ENCODE results near the gene ACIN1.
A peak's percentile ranks its signal among the peaks of the same experiment; 100 is the strongest.

Gene ACIN1

GRCh38 chr14:23056956-23057756 is 37.8 kb downstream of the ACIN1 start, which contains the start of gene CDH24:
Gene CDH24 (minus strand): TSS chr14:23057520. CDS start chr14:23055733, 1,787 bp downstream.
- DNase-seq (ENCODE audit: low read depth, low spot score), result no peak
- Histone ChIP-seq H3K9me3 (ENCODE audit: low read depth, low read length) (no peaks in the 10 kb centered on the region), H3K9ac (ENCODE audit: insufficient read length) (peak within 1 kb of the TSS; percentile 67), H3K27ac (peak within 1 kb of the TSS; percentile 68; the same call in 1 of the 2 replicates), H3K36me3 (ENCODE audit: insufficient read depth, low read length) (peaks cover 27% of the 10 kb centered on the region), H3K4me3 (peak within 1 kb of the TSS; percentile 87)
- TF ChIP-seq POLR2AphosphoS5 (IDR thresholded peaks at IDR 0.05; ENCODE audit: borderline replicate concordance, low read depth, low read length) (no peak), EZH2 (IDR thresholded peaks at IDR 0.05) (no peak), FOXP2 (optimal IDR thresholded peaks at IDR 0.05; ENCODE audit: control extremely low read depth, extremely low read length, insufficient read depth) (no peak)

GRCh38 chr14:23056145-23056955 is 38.6 kb downstream of the ACIN1 start:
- Histone ChIP-seq H3K9me3 (ENCODE audit: low read depth, low read length) (no peaks in the 10 kb centered on the region), H3K4me3 (peak overlapping the region; percentile 87), H3K9ac (ENCODE audit: insufficient read length) (peak overlapping the region; percentile 67), H3K36me3 (ENCODE audit: insufficient read depth, low read length) (peaks cover 23% of the 10 kb centered on the region), H3K27ac (no peak overlapping the region)
- no peak for DNase-seq (ENCODE audit: low read depth, low spot score)
- TF ChIP-seq EZH2 (IDR thresholded peaks at IDR 0.05) (no peak), FOXP2 (optimal IDR thresholded peaks at IDR 0.05; ENCODE audit: control extremely low read depth, extremely low read length, insufficient read depth) (no peak), POLR2AphosphoS5 (IDR thresholded peaks at IDR 0.05; ENCODE audit: borderline replicate concordance, low read depth, low read length) (no peak)

- H3K36me3 ChIP-seq (ENCODE audit: insufficient read depth, low read length), result peaks cover 16% of the 10 kb centered on the region
- H3K9me3 ChIP-seq (ENCODE audit: low read depth, low read length), result no peaks in the 10 kb centered on the region
- TF ChIP-seq EZH2 (IDR thresholded peaks at IDR 0.05), result no peak
- no peak for TF ChIP-seq FOXP2 (optimal IDR thresholded peaks at IDR 0.05; ENCODE audit: control extremely low read depth, extremely low read length, insufficient read depth)
- TF ChIP-seq POLR2AphosphoS5 (IDR thresholded peaks at IDR 0.05; ENCODE audit: borderline replicate concordance, low read depth, low read length), result no peak
- H3K27ac ChIP-seq, result no peak overlapping the region
- DNase-seq (ENCODE audit: low read depth, low spot score), result no peak
- H3K4me3 ChIP-seq, result no peak overlapping the region; the same call in 1 of the 2 replicates
- no peak overlapping the region for H3K9ac ChIP-seq (ENCODE audit: insufficient read length)
Measured at GRCh38 chr14:23055621-23056144, 39.3 kb downstream of the ACIN1 start.

- DNase-seq (ENCODE audit: low read depth, low spot score), result no peak
- no peaks in the 10 kb centered on the region for H3K9me3 ChIP-seq (ENCODE audit: low read depth, low read length)
- no peak for TF ChIP-seq POLR2AphosphoS5 (IDR thresholded peaks at IDR 0.05; ENCODE audit: borderline replicate concordance, low read depth, low read length)
- TF ChIP-seq EZH2 (IDR thresholded peaks at IDR 0.05), result no peak
- no peak for TF ChIP-seq FOXP2 (optimal IDR thresholded peaks at IDR 0.05; ENCODE audit: control extremely low read depth, extremely low read length, insufficient read depth)
- peaks cover 11% of the 10 kb centered on the region; the same call in 1 of the 2 replicates for H3K36me3 ChIP-seq (ENCODE audit: insufficient read depth, low read length)
- H3K27ac ChIP-seq, result no peak overlapping the region
- H3K9ac ChIP-seq (ENCODE audit: insufficient read length), result no peak overlapping the region
- no peak overlapping the region for H3K4me3 ChIP-seq
Measured at GRCh38 chr14:23055147-23055550, 39.8 kb downstream of the ACIN1 start.

DNA sequence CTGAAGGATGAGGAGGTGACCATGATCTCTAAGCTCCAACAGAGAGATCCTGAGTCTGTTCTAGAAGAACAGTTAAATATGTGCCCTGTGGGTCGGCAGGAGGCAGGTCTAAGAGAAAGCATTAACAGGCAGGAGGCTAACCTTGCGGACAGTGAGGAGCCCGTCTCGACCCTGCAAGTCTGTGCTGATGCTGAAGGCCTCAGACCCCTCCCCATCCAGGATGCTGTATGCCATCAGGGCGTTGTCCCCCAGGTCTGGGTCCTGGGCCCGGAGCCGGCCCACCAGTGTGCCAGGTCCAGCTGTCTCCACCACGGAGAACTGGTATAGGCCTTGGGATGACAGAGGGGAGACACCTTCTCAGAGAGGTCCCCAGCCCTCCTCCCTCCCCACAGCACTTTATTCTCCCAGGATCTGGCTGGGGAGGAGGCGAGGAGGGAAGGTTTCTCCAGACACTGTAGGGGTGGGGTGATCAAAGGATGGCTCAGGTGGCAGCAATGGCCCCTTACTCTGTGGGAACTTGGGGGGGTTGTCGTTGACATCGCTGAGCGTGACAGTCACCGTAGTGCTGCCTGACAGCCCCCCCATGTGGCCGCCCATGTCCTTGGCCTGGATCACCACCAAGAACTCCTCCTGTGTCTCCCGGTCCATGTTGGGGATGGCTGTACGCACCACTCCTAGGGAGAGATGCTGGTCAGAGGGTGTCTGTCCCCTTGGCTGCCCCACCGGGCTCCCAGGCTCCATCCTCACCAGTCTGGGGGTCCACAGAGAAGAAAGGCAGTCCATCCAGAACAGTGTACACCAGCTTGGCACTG is 40.7 kb downstream of the ACIN1 start:
- Histone ChIP-seq H3K36me3 (ENCODE audit: insufficient read depth, low read length) (peaks cover 6% of the 10 kb centered on the region; the same call in 1 of the 2 replicates), H3K4me3 (no peak overlapping the region), H3K9me3 (ENCODE audit: low read depth, low read length) (no peaks in the 10 kb centered on the region), H3K9ac (ENCODE audit: insufficient read length) (no peak overlapping the region), H3K27ac (no peak overlapping the region)
- DNase-seq (ENCODE audit: low read depth, low spot score), result no peak
- TF ChIP-seq EZH2 (IDR thresholded peaks at IDR 0.05) (no peak), POLR2AphosphoS5 (IDR thresholded peaks at IDR 0.05; ENCODE audit: borderline replicate concordance, low read depth, low read length) (no peak), FOXP2 (optimal IDR thresholded peaks at IDR 0.05; ENCODE audit: control extremely low read depth, extremely low read length, insufficient read depth) (no peak)

DNA sequence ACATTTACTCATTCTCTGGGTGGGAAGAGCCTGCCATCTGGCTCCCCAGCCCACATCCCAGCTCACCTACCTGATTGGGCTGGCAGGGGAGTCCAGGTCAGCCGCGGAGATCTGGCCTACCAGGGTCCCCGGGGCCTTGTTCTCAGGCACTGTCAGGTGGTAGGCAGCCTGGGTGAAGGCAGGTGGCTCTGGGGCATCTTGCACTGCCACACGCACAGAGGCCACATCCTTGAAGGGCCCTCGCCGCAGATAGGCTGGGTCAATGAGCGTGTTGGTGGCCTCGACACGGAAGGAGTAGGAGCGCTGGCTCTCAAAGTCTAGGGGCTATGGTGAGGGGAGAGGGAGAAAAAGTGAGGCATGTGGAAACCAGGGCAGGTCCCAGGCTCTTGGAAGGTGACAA is 41.5 kb downstream of the ACIN1 start:
- H3K4me3 ChIP-seq, result no peak overlapping the region
- no peak for DNase-seq (ENCODE audit: low read depth, low spot score)
- TF ChIP-seq FOXP2 (optimal IDR thresholded peaks at IDR 0.05; ENCODE audit: control extremely low read depth, extremely low read length, insufficient read depth) (no peak), POLR2AphosphoS5 (IDR thresholded peaks at IDR 0.05; ENCODE audit: borderline replicate concordance, low read depth, low read length) (no peak), EZH2 (IDR thresholded peaks at IDR 0.05) (no peak)

DNA sequence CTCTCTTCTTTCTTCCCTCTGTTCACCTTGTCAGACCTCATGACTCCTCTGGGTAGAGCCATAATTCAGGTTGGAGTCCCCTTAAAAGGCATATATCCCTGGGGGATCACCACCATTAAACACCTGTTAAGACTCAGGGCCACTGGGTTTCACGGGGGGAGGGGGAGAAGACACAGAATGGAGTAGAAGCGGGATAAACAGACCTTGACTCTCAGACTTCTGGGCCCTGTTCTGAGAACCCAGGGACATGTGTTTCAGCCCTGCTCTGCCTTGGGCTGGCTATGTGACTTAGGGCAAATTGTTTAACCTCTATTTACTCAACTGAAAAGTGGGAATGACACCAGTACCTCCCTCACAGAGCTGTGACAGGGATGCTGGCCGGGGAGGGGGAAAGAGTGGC is 42.3 kb downstream of the ACIN1 start:
- Histone ChIP-seq H3K4me3 (no peak overlapping the region), H3K27ac (no peak overlapping the region)

More for the DNA sequence above, 41.5 kb downstream of the ACIN1 start:
- no peaks in the 10 kb centered on the region for H3K9me3 ChIP-seq (ENCODE audit: low read depth, low read length)
- H3K27ac ChIP-seq, result no peak overlapping the region
- H3K9ac ChIP-seq (ENCODE audit: insufficient read length), result no peak overlapping the region
- H3K36me3 ChIP-seq (ENCODE audit: insufficient read depth, low read length), result no peaks in the 10 kb centered on the region

More for the DNA sequence above, 42.3 kb downstream of the ACIN1 start:
- no peak for DNase-seq (ENCODE audit: low read depth, low spot score)
- no peak overlapping the region for H3K9ac ChIP-seq (ENCODE audit: insufficient read length)
- no peak for TF ChIP-seq EZH2 (IDR thresholded peaks at IDR 0.05)
- no peak for TF ChIP-seq FOXP2 (optimal IDR thresholded peaks at IDR 0.05; ENCODE audit: control extremely low read depth, extremely low read length, insufficient read depth)
- TF ChIP-seq POLR2AphosphoS5 (IDR thresholded peaks at IDR 0.05; ENCODE audit: borderline replicate concordance, low read depth, low read length), result no peak
- no peaks in the 10 kb centered on the region for H3K9me3 ChIP-seq (ENCODE audit: low read depth, low read length)
- H3K36me3 ChIP-seq (ENCODE audit: insufficient read depth, low read length), result no peaks in the 10 kb centered on the region
